ENCODE measurements around the gene PEX7.

PEX7 gene

GRCh38 chr6:136920216-136920615, 97.8 kb downstream of the PEX7 start:
- peak; percentile 22 for DNase-seq (ENCODE audit: low read depth)
- H3K4me3 ChIP-seq (ENCODE audit: control insufficient read depth, low read depth, low read length) = no peak overlapping the region
- TF ChIP-seq CTCF (conservative IDR thresholded peaks at IDR 0.05; ENCODE audit: control insufficient read depth, insufficient read depth, low read depth, low read length) = no peak

GRCh38 chr6:136920671-136921380, 98.4 kb downstream of the PEX7 start:
- TF ChIP-seq CTCF (conservative IDR thresholded peaks at IDR 0.05; ENCODE audit: control insufficient read depth, insufficient read depth, low read depth, low read length) = no peak
- DNase-seq (ENCODE audit: low read depth) = peak; percentile 16
- H3K4me3 ChIP-seq (ENCODE audit: control insufficient read depth, low read depth, low read length) = peak overlapping the region; percentile 35

- peak overlapping the region; percentile 35 for H3K4me3 ChIP-seq (ENCODE audit: control insufficient read depth, low read depth, low read length)
- no peak for TF ChIP-seq CTCF (conservative IDR thresholded peaks at IDR 0.05; ENCODE audit: control insufficient read depth, insufficient read depth, low read depth, low read length)
- DNase-seq (ENCODE audit: low read depth) = no peak
Measured at GRCh38 chr6:136921381-136921935, 99.1 kb downstream of the PEX7 start.

- peak within 1 kb of the TSS; percentile 35 for H3K4me3 ChIP-seq (ENCODE audit: control insufficient read depth, low read depth, low read length)
- no peak for DNase-seq (ENCODE audit: low read depth)
- no peak for TF ChIP-seq CTCF (conservative IDR thresholded peaks at IDR 0.05; ENCODE audit: control insufficient read depth, insufficient read depth, low read depth, low read length)
Measured at GRCh38 chr6:136921936-136922684, 99.7 kb downstream of the PEX7 start, which contains the start of gene SLC35D3. Gene SLC35D3 (plus strand): TSS chr6:136922301. CDS start chr6:136922429, 128 bp downstream.

GRCh38 chr6:136922685-136923006, 100.3 kb downstream of the PEX7 start:
- no peak overlapping the region for H3K4me3 ChIP-seq (ENCODE audit: control insufficient read depth, low read depth, low read length)
- no peak for DNase-seq (ENCODE audit: low read depth)
- no peak for TF ChIP-seq CTCF (conservative IDR thresholded peaks at IDR 0.05; ENCODE audit: control insufficient read depth, insufficient read depth, low read depth, low read length)

- no peak overlapping the region for H3K4me3 ChIP-seq (ENCODE audit: control insufficient read depth, low read depth, low read length)
- no peak for DNase-seq (ENCODE audit: low read depth)
- TF ChIP-seq CTCF (conservative IDR thresholded peaks at IDR 0.05; ENCODE audit: control insufficient read depth, insufficient read depth, low read depth, low read length) = no peak
Measured at GRCh38 chr6:136923116-136923953, 100.9 kb downstream of the PEX7 start.
